HG03103 (cell line): Measurements from ENCODE around the gene KCNMA1.

Experiments
- ATAC-seq: cut with Tn5 transposase; IDR thresholded peaks from one replicate; pipeline ENCODE4 v1.9.1; 2021; ENCODE audit warnings: low read depth; ENCODE audit not compliant: unreplicated experiment

The KCNMA1 gene

DNA sequence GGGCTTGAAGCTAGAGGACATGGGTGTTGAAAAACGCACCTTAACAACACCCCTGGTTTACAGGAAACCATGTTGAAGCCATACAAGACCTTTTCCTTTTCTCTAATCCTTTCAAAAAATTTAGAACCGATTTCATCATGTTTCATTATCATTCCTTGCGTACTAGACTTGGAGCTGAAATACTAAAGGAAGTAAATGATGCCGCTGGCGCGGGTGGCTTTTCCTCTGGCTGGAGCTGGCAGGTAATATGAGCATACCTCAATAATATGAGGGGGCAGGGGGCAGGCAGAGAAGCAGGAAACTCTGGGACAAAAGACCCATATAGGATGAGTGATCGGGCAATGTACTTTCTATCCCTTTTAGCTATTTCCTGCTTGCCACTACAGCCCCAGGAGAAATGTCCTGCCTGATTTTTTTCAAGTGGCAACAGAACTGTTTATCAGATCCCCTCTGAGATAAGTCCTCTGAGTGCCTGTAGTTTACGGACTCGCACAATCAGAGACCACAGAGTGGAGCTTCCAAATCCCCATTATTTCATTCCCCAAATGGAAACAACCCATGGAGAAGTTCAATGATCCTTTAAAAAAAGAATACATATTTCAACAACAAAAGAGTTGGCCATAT lies 450.1 kb downstream of the KCNMA1 start:
- no peak for ATAC-seq

DNA sequence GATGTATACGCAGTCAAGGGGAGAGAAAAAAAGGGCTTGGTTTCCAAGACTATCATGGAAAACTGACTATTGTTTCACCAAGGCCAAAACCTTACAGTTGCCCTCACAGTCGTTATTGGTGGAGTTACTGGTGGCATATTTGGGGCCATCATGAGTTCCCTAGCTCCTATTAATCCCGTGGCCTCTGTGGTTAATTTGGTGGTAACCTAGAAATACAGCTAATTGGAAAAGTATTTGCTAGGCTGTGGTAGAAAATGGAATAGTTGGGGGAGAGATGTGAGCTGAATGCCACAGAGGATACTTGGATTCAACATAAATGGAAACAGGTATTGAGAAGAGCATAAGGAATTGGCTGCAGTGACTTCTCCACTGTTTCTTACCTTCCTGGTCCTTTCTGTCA lies 450.7 kb downstream of the KCNMA1 start:
- no peak for ATAC-seq

DNA sequence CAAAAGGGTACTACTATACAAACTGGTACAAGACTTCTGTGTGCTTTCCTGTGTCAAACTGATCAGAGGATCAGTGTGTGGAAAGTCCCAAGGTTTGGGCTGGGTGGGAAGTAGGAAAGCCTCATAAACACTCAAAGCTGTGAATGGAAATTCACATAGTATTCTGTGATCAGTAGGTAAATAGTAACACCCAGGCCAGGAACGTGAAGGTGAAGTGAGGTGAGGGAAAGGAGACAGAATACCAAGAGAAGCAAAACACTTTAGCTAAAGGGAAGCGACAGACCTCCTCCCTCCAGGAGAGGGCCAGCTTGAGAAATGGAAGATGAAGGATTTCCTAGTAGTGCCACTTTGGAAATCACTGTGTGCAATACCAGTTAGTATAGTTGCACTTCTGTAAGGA lies 451.9 kb downstream of the KCNMA1 start:
- ATAC-seq = no peak

DNA sequence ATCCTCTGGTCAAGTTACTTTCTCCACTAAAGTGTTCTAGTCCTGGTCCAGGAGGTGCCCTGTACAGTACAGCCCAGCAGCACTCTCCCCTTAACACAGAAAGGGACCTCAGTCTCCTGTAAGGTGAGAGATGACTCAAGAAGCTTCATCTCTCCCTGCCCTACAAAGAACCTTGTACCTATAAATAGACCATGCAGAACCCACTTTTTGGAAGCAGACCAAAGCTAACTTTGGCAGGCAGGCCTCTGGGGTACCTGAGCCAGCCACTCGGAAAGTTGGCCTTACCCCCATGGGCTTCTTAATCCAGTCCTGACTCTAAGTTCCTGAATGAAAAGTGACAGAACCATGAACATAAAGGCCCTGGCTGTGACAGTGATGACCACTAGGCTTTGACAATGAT lies 454.8 kb downstream of the KCNMA1 start:
- ATAC-seq = no peak

DNA sequence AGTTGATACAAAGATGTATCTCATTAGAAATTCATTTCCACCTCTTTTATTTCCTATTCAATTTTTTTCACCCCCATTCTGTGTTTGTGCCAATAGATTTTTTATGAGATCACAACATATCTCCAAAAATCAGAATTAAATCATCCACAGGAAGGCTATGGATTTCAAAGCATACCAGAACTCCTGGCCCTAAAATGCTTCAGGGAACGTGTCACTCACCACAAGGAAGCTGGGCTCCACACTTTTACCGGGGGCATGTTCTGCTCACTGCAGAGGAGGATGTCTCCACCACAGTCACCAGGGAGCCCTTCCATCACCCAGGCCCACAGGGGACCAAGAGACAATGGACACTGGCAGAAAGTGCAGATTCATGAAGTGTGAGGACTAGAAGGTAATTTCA lies 456.8 kb downstream of the KCNMA1 start:
- no peak for ATAC-seq

DNA sequence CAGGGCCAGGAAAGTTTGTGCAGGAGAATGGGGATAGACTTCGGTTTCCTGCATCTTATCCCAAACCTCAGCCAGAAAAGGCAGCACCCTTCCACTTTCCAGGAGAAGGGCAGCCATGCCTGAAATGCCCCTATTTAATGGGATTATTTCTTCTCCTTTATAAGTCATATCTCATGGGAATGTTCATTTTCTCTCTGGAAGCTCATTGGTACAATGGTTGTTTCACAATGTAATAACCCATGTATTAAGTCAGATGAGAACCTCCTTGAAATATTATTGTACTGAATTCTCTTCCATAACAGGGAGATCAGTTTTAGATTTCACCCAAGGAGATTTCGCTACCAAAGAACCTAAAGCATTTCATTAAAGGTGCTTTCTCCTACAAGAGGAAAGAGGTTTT lies 457.5 kb downstream of the KCNMA1 start:
- ATAC-seq = no peak

DNA sequence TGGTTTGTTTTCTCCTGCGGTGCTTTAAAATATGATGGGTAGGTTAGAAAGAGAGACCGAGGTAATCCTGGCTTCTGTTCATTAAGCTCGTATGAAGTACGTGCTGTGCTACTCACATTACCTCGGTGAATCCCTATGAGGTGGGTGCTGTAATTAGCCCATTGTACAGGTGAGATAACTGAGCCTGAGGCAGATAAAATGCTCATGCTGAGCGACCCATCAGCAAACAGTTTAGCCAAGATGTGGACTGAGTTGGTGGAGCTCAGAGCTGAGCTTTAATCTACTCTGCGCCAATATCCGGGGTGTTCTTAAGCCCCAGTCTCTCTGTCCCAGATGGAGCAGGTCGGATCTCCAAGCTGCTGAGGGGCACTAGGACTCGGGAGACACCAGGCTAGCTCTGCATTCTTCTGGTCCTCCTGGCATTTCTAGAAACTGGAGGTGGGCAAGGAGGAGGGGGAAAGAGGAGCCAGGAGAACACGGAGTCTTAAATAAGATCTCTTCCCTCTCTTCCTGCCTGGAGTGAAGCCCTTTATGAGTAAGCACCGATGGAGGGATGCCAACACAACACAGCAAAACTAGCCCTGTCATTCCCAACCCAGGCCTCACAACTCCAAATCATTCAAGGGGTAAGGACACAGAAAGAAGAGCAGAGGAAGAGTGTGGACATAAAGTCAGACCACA lies 458.5 kb downstream of the KCNMA1 start:
- no peak for ATAC-seq

DNA sequence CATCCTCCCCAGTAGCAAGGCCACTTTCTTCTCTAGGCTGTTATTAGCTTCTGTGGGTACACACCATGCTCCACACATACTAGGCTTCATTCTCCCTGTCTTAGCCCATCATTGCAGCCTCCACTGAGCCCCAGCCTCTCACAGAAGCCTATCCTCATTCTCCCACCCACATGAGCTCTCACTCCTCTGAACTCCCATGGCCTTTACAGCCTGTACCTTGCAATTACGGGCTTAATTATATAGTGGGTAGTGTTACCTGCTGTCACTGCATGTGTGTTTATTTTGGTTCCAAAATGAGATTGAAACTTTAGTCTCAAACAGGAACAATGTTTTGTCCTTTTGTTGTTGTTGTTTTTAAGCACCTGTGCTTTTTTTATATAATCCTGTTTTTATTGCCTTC lies 460.0 kb downstream of the KCNMA1 start:
- no peak for ATAC-seq

DNA sequence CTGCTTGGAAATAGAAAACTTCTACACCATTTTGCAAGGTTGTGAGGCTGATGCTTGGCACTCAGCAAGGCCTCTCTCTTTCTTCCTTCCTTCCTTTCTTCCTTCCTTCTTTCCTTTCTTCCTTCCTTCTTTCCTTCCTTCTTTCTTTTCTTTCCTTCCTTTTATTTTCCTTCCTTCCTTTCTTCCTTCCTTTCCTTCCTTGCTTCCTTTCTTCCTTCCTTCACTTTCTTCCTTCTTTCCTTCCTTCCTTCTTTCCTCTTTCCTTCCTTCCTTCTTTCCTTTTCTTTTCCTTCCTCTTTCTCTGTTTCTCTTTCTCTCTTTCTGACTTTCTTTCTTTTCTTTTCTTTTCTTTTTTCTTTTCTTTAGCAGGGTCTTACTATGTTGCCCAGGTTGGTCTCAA lies 460.4 kb downstream of the KCNMA1 start:
- no peak for ATAC-seq

DNA sequence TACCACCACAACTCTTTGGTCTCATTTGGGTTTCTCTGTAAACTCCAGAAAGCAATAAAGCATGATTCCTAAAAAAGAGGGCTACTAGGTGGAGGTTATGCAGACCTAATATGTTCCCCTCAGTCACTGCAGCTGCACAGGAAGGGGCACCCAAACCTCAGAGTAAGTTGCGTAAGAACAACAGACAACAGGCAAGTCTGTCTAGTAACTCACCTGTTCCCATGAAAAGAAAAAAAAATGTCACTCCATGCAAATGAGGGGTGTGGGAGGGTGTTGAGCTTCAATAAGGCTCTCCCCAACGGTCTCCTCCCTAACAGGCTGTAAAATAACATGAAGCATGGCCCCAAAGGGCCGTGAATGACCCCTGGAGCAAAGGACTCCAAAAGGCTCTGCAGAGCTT lies 461.4 kb downstream of the KCNMA1 start:
- no peak for ATAC-seq

DNA sequence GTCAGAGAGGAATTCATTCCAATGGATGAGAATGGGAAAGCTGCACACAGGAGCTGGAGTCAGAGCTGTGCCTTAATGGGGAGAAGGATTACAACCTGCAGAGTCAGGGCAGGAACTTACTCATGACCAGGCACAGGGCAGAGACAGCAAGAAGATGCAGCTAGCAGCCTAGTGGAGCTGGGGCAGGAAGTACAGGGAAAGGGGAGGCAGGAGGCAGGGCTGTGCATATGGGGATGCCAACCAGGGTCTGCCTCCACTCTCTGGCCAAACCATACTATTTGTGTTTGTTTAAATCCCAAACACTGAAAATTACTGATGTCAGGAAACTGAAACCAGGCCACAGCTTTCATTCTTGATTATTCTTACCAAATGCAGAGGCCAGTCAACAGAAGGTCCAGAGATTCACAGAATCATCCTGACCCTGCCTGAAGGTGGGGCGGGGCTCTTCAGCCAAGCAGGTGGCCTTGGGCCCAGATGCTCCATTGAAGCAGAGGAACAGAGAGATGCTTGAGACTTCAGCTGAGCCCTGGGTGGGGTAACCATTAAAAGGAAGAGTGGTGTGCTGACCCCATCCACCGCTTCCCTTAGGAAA lies 461.9 kb downstream of the KCNMA1 start:
- no peak for ATAC-seq

DNA sequence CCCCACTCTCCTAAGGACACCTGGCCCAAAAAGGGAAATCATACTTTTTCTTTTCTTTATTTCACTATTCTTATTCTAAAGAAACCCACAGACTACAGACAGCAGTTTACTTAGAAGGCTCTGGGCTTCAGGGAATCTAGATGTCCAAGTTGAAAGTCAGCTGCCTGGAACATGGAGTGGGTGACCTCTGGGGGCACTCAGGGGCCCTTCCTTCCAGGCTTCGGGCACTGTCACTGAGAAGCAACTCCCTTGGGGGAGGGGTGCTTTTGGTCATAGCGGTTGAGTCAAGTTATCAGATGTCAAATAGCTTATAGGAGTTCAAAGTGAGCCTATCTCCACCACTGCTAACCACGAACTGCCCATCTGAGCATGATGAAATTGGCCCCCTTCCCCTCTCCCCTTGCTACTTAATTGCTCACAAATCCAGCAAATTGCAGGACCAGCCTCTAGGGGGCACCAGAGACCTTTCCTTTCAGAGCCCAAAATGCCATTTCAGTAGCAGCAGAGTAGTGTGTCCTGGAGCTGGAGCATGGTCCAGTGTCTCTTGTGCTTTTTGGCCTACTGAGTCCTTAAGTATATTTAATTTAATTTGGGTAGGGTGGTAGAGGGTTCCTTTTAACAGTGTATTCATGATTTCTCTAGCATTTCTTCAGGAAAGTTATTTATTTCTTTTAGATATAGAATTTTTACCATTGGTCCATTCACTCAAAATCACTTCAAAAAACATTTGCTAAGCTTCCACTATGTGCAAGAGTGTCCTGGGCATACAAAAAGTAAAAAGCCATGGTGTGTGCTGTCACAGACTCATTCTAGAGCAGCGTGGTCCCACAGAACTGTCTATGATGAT lies 463.8 kb downstream of the KCNMA1 start:
- no peak for ATAC-seq

DNA sequence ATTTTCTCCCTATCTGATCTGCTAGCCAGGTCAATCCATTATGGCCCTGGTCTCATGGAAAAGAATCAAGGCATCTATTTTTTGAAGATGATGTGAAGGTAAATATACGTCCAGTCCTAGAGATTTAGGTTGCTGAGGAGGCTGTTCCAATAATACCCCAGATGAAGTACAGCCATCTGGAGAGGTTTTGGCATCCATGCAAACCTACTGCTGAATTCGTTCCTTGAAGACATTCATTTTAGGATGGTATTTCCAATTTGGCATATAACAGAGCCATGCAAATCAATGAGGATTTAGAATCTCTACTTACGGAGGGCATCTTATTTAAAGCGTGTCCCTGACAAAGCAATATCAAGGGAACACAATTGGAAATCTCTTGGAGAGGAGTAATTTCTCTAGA lies 465.5 kb downstream of the KCNMA1 start:
- ATAC-seq = no peak

DNA sequence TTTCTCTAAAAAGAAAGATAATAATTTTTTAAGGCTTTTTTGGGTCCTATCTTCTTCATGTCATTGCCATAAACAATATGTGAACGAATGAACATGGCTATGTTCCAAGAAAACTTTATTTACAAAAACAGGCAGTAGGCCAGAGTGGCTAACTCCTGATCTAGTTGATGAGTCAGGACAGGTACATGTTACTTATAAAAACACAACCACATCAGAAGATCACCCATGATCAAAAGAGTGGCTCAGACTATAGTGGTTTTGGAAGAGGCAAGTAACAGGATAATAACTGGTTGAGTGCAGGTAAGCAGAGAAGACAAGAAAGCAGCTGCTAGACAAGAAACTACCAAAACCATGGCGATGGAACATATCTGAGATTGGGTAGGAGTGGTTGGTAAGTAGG lies 468.7 kb downstream of the KCNMA1 start:
- ATAC-seq = no peak

DNA sequence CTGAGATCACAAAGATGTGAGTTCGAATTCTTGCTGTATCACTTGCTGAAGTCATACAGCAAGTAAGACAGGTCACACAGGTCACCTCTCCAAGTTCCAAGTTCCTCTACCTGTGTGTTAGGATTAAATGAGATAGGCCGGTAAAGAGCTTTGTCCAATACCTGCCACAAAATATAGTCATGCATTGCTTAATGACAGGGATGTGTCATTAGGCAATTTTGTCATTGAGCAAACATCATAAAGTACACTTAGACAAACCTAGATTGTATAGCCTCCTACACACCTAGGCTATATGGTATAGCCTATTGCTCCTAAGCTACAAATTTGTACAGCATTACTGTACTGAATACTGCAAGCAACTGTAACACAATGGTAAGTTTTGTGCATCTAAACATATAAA lies 469.4 kb downstream of the KCNMA1 start:
- no peak for ATAC-seq

DNA sequence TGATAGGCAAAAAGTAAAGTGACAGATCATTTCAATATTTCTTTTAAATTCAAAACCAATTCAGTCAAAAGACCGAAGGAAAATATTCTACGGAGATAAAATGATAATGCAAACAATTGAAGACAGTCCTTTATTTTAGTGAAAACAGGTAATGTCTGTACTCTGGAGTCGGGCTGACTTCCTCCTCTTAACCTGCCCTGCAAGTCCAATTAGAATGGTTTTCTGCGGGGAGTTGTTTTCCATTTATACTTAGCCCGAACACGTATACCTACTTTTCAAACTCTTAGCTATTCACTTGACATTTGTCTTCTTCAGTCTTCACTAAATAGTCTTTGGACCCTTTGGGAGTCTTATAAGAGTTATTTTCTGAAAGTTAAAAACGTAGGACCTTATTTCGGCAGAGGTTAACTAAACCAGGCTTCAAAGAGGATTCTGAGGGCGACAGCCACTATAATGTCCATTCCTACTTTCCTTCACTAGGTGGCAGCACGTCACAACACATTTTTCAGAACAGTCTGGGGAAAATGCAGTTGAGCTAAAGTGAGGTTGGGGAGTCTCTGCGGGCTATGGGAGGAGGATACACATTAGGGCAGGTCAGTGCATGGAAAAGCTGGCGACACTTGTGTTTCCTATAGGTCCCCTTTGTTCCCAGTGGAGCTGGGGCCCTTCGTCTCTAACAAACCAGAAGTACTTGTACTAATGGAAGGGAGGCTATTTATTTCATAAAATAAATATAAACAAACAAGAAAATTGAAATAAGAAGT lies 472.0 kb downstream of the KCNMA1 start:
- no peak for ATAC-seq

DNA sequence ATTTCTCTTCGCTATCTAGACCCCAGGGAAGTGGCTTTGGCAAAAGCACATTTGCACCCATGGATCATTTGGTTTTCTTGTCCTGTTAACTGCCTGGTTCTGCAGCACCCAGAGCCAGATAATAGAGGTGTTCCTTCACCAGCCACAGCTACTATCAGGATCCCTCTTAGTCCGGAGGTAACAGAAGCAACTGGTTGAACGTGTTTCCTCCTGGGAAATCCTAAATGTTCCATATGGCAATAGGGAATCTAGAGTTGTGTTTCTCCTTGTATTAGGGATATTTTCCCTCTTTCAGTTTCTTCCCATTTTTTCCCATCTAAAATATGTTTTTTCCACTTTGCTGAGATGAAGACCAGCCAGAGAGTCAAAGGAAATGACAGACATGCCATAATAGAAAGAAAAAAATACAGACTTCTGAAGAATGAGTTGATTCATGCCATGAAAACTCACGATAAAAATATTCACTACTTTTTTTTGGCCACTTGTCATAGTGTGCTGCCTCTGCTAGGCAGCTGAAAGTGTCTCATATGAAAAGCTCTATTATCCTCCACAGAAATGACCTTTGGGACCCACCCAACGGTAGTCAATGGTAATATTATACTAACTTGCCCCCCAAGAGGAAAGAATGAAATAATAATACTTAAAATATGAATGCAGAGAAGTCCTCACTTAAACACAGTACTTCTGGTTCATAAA lies 472.8 kb downstream of the KCNMA1 start:
- no peak for ATAC-seq

DNA sequence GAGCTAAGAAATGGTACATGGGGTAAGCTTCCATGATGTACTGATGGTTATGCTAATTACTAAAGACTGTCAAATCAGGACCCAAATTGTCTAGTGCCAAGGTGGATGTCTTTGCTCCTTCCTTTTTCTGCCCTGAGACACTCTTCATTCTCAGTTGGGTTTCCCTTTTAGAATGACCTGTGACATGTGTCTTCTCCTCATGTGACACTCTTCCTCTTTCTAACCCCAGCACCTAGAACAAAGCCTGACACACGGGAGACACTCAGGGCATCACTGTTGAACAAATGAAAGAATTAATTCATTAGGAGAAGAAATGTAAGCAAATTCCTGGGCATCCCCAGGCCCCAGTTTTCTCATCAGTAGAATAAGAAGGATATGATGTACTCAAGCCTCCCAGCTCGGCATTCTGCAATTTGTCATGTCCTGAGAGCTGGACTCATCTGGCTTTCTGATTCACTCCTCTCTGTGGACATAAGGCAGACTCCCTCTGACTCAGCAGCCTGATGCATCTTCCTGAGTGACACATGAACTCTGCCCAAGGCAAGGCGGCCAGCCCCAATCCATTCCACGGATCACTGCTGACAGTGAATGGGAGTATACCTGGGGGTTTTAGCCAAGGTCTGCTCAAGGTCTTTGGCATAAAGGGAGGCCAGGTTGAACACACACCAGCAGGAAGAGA lies 473.8 kb downstream of the KCNMA1 start:
- ATAC-seq = no peak

DNA sequence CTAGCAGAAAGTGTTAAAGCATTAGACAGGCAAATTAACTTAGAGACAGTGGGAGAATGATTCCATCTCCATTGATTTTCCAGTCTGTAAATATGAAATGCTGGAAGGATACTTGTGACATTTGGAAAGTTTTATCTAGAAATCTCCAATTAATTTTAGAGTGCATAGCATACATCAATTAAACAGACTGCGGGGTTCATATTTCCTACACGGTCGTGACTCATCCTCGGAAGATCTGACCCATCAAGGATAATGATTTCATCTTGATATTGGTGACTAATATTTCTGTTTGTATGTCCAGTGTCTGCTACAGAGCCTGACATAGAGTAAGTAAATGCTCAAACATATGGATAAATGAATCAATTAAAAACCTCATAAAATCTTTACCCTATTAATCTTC lies 474.9 kb downstream of the KCNMA1 start:
- ATAC-seq = no peak

DNA sequence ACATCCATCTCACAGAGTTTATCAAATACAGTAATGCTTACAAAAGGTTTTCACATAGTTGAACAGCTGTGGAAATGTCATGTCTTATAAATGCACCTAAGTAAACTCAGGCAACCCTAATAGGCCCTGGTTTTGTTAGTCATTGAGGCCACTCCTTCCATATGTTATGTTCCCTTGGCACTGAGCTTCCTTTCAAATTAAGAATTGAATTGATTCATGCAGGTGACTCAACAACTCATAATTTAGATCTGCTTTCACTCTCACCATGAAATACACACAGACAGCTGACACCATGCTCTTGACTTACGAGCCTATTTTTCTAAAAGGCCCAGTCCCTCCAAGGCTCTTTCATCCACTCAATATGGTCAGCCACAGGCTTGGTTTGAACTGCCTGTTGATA lies 476.9 kb downstream of the KCNMA1 start:
- no peak for ATAC-seq
